Measurements from ENCODE around the gene RNF111. TPM values are rescaled to one million over a fixed set of nuclear protein-coding genes. Genes with fewer than 3 reads are reported as not detected.

The RNF111 gene
- total and polyA plus RNA-seq, 10 of the 15 experiments (the other 5 are each of a cell fraction or from before 2014, with no cell fraction given): 8.6 to 34.7 (median 15.7) TPM

- TF ChIP-seq NFXL1 (IDR thresholded peaks at IDR 0.05; ENCODE audit: borderline replicate concordance) (no peak), HDGF (IDR thresholded peaks at IDR 0.05) (no peak), KAT2A (conservative IDR thresholded peaks at IDR 0.05; ENCODE audit: control insufficient read depth, low read depth, low read length) (no peak), RAD51 (IDR thresholded peaks at IDR 0.05) (no peak)
Measured at GRCh38 chr15:59063042-59063441, 75.6 kb downstream of the RNF111 start (continued).

- Histone ChIP-seq H3K4me2 (ENCODE audit: control insufficient read depth, insufficient read depth) (no peak overlapping the region), H3K9me3 (replicated peaks; ENCODE audit: control insufficient read depth, insufficient read depth, low read length) (peaks cover 8% of the 10 kb centered on the region), H3K36me3 (ENCODE audit: control insufficient read depth in 2 of 2, insufficient read depth in 2 of 2, low read length in 1 of 2) (peaks cover 4 to 18% of the 10 kb centered on the region in 2 experiments), H4K20me1 (ENCODE audit: control insufficient read depth, insufficient read depth) (no peaks in the 10 kb centered on the region), H3K9ac (ENCODE audit: control insufficient read depth, insufficient read depth, low read length) (no peak overlapping the region), H3K4me3 (no peak overlapping the region), H3K79me2 (ENCODE audit: control insufficient read depth, insufficient read depth, low read length) (no peaks in the 10 kb centered on the region), H3K27ac (ENCODE audit: control insufficient read depth, insufficient read depth) (no peak overlapping the region), H3K4me1 (ENCODE audit: control insufficient read depth, insufficient read depth, low read length) (peaks cover 5% of the 10 kb centered on the region), H2AFZ (ENCODE audit: control insufficient read depth, low read depth, low read length) (no peak overlapping the region), H3K27me3 (replicated peaks in 1 of 2; ENCODE audit: control insufficient read depth in 2 of 2, insufficient read depth in 2 of 2, low read length in 1 of 2) (no peaks in the 10 kb centered on the region)
- ChIA-PET POLR2A (no interaction called here), CTCF (interaction anchor here (1.0 kb wide), 1 partner anchor 37 kb away, joined by 3 read pairs; no protein-coding TSS in a partner anchor), RAD21 (ENCODE audit: unreplicated experiment) (no interaction called here), SMC1A (ENCODE audit: uncharacterized antibody, unreplicated experiment) (interaction anchor here (1.1 kb wide), 1 partner anchor 16 kb away, joined by 4 read pairs; no protein-coding TSS in a partner anchor)
- BruUV-seq (replicated peaks): no TSS peak
- WGBS (ENCODE audit: insufficient coverage, insufficient replicate concordance, low lambda C conversion rate, missing lambda C conversion rate): 100% methylated on average over 1 of the region's 1 CpG
- in situ Hi-C loops (cut with MboI) (no loop called here), intact Hi-C loops (cut with micrococcal nuclease; ENCODE audit: unreplicated experiment) (no loop called here)
- TF ChIP-seq CBX3 (IDR thresholded peaks at IDR 0.05; ENCODE audit: borderline replicate concordance, low read depth) (no peak), CBFB (IDR thresholded peaks at IDR 0.05; ENCODE audit: low read depth) (no peak), NFYA (IDR thresholded peaks at IDR 0.05; ENCODE audit: borderline replicate concordance, low read depth, low read length) (no peak), TARDBP (IDR thresholded peaks at IDR 0.05; ENCODE audit: borderline replicate concordance) (no peak), RCOR1 (conservative IDR thresholded peaks at IDR 0.05; ENCODE audit: low read depth, low read length) (no peak), TCF3 (IDR thresholded peaks at IDR 0.05; ENCODE audit: borderline replicate concordance, insufficient read depth, low read depth, low read length) (no peak), GABPA (IDR thresholded peaks at IDR 0.05; ENCODE audit: low read depth) (no peak), POLR2A (IDR thresholded peaks at IDR 0.05; ENCODE audit: low read depth, low read length) (no peak), EZH2 (IDR thresholded peaks at IDR 0.05; ENCODE audit: borderline replicate concordance, control insufficient read depth, low read depth, low read length) (no peak), HDGF (IDR thresholded peaks at IDR 0.05) (no peak), SRF (IDR thresholded peaks at IDR 0.05; ENCODE audit: low read depth in 2 of 2, low read length in 2 of 2) (no peak), KLF5 (IDR thresholded peaks at IDR 0.05; ENCODE audit: partially characterized antibody) (no peak), MTA3 (IDR thresholded peaks at IDR 0.05; ENCODE audit: borderline replicate concordance, low read length) (no peak), MEF2A (IDR thresholded peaks at IDR 0.05; ENCODE audit: insufficient read depth, low read depth, low read length) (no peak), GATAD2B (conservative IDR thresholded peaks at IDR 0.05; ENCODE audit: low read depth) (no peak), ESRRA (IDR thresholded peaks at IDR 0.05; ENCODE audit: low read length) (no peak)
- TF ChIP-seq, protein P1, sequence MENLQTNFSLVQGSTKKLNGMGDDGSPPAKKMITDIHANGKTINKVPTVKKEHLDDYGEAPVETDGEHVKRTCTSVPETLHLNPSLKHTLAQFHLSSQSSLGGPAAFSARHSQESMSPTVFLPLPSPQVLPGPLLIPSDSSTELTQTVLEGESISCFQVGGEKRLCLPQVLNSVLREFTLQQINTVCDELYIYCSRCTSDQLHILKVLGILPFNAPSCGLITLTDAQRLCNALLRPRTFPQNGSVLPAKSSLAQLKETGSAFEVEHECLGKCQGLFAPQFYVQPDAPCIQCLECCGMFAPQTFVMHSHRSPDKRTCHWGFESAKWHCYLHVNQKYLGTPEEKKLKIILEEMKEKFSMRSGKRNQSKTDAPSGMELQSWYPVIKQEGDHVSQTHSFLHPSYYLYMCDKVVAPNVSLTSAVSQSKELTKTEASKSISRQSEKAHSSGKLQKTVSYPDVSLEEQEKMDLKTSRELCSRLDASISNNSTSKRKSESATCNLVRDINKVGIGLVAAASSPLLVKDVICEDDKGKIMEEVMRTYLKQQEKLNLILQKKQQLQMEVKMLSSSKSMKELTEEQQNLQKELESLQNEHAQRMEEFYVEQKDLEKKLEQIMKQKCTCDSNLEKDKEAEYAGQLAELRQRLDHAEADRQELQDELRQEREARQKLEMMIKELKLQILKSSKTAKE (IDR thresholded peaks at IDR 0.05; ENCODE audit: low read depth, poor library complexity, severe bottlenecking): no peak
- ATAC-seq (no peak), FAIRE-seq (no peak), DNase-seq (ENCODE audit: low read depth, low spot score) (no peak)
Measured at GRCh38 chr15:59069430-59069829, 82.0 kb downstream of the RNF111 start.

All from GM12878 (cell line).